NCI-H524 (cell line): Measurements from ENCODE around the gene COLEC12.

ENCODE experiments used
- DNase-seq, 2 experiments: peaks; one replicate each; lab custom pipeline; 2025; lab: John Stamatoyannopoulos, UW

The COLEC12 gene

GRCh38 chr18:500632-501405, at the start of gene COLEC12:
COLEC12 (minus strand) TSS chr18:500701; CDS start chr18:500514, 187 bp downstream.
- DNase-seq, result peak in 1 of 2 experiments; percentile 21

DNA sequence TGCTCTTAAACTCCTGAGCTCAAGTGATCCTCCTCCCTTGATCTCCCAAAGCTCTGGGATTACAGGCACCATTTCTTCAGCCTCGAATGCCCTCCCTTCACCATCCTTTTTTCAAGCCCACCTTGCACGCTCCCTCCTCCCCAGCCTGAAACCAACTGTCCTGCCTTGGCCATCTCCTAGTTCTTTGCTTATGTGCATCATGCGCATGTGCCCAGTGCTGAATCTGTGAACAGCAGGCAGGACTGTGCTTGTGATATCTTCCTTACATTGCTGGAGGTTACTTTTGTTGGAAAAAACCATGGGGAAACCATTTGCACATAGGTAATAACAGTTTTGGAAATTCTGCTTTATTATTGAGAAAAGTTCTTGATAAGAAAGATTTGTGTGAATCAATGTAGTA, 49.5 kb upstream of the COLEC12 start:
- DNase-seq, result no peak

- DNase-seq, result no peak
Measured at GRCh38 chr18:543447-544078, 43.1 kb upstream of the COLEC12 start.

GRCh38 chr18:533995-534601, 33.6 kb upstream of the COLEC12 start:
- DNase-seq, result no peak

DNA sequence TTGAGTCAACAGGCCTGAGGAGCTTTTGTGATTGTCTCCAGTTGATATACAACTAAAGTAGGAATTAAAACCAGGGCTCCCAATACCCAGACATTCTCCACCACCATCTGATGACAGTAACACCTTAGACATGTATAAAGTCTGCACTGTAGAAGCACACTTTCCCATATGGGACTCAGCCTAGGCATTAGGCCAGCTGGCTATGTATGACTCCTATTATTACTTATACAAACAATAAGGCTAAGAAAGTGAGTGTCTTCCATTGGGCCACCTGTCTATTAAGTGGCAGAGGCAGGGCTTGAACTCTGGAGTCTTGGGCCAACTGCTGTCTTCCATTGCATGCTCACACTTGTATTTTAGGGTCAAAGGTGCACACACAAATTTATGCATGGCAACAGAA, 32.1 kb upstream of the COLEC12 start:
- DNase-seq, result no peak

GRCh38 chr18:532018-532417, 31.5 kb upstream of the COLEC12 start:
- DNase-seq, result no peak

GRCh38 chr18:527146-527545, 26.6 kb upstream of the COLEC12 start:
- no peak for DNase-seq

- DNase-seq, result no peak
Measured at GRCh38 chr18:526681-527080, 26.2 kb upstream of the COLEC12 start.

GRCh38 chr18:525036-525797, 24.7 kb upstream of the COLEC12 start:
- no peak for DNase-seq

GRCh38 chr18:524466-524865, 24.0 kb upstream of the COLEC12 start:
- no peak for DNase-seq

- no peak for DNase-seq
Measured at GRCh38 chr18:523561-523960, 23.1 kb upstream of the COLEC12 start.

GRCh38 chr18:519019-519879, 18.7 kb upstream of the COLEC12 start:
- no peak for DNase-seq

GRCh38 chr18:518081-518480, 17.6 kb upstream of the COLEC12 start:
- no peak for DNase-seq

DNA sequence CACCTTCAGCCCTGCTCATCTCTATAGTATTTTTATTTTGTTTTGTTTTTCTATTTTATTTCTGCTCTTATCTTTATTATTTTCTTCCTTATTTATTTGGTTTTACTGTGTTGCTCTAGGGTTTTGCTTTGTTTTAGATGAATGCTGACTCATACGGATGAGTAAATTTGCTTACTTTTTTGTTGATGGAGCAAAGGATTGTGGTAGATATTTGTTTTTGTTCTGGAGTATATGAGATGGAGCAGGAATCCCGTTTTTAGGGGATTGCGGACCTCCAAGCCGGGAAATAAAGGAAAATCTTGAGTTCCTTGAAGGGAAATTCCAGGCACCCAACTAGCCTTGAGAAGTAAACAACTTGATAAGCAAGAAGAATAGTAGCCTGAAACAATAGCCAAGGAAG, 15.3 kb upstream of the COLEC12 start:
- DNase-seq, result no peak

DNA sequence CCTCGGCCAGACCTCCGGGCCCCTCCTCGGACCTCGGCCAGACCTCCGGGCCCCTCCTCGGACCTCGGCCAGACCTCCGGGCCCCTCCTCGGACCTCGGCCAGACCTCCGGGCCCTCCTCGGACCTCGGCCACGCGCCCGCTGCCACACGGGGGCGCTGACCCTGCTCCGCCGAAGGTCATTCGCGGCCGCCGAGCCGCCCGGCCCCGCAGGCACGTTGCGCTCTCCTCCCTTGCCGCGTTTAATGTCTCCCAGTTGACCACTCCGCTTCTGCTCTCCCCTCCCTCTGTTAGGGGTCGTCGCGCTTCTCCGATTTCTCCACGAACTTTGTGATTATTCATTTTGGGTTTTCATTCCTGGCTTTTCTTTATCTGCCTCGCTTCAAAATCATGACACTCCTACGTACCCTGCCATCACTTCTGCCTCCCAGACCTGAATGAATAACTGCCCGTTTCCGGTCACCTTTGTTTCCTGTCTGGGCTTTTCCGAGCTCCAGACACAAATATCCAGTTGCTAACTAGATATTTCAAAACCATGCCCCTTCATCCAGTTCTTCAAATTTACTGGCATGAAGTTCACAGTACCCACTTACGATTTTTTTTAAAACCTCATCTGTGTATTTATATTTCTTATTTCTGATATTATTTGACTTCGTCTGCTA, 14.8 kb upstream of the COLEC12 start:
- DNase-seq, result no peak

- DNase-seq, result no peak
Measured at GRCh38 chr18:513826-514530, 13.5 kb upstream of the COLEC12 start.

DNA sequence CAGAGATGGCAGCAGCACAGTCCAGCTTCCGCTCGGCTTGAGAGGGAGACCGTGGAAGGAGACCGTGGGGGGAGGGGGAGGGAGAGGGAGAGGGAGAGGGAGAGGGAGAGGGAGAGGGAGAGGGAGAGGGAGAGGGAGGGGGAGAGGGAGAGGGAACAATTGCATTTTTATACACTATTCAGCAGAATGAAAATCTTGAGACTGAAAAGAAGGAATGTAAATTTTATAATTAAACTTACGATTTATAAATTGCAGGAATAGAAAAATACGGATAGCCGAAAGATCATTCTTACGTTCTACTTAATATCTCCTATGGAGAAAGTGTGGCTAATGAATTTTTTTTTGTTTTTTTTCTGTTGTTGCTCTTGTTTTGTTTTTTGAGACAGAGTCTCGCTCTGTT, 12.5 kb upstream of the COLEC12 start:
- DNase-seq, result no peak

DNA sequence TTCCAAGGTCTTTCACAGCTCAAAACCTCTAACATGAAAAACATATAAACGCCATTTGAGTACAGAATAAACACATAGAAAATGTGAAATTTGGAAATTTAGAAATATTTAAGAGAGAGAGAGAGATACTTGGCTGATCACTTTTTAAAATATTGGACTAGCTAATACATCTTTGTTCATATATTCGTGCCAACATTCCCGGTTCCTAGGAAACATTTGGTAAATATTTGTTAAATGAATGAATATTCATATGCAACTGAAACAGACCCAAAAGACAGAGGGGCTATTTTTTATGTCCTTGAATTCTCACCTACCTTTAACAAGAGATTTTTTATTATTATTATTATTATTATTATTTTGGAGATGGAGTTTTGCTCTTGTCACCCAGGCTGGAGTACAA, 8.3 kb upstream of the COLEC12 start:
- DNase-seq, result no peak

DNA sequence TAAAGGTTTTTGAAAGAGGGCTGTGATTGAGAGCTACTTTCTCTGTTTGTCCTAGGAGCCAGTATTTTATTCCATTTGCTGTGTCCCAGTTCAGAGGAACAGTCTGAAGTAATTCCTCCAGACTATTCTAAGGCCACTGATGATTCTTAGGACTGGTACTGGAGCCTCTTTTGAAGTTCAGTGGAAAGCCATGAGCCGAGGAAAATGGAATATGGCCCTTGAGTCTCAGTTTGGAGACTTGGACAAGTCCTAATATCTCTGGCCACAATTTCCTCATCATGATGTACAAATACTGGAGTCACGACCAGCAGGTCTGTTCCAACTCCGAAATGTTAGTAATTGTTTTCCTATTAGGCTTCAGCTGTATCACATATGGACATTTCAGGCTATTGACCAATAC, 7.1 kb upstream of the COLEC12 start:
- no peak for DNase-seq

GRCh38 chr18:506801-507200, 6.3 kb upstream of the COLEC12 start:
- no peak for DNase-seq
